HEK293 (cell line): ENCODE results near the gene ANTXR1.

Source experiments
- CTCF ChIA-PET: fragments of 350-600 bp; formaldehyde crosslinking; extraction: SDS; loops from one replicate; lab custom pipeline; 2021; ENCODE audit warnings: antibody characterized with exemption; lab: Yijun Ruan, JAX
- POLR2A ChIA-PET: fragments of 300-600 bp; formaldehyde crosslinking; extraction: SDS; loops from one replicate; lab custom pipeline; 2020; ENCODE audit warnings: antibody characterized with exemption, inconsistent platforms; lab: Yijun Ruan, JAX
- H3K27ac ChIP-seq: fragments of 200-500 bp; sonication (Bioruptor generic); 2 replicates; pipeline ENCODE4 v1.5.1; 2014; ENCODE audit warnings: low read depth, low read length, control low read depth, inconsistent platforms; ENCODE audit errors: extremely low read depth
- H3K36me3 ChIP-seq, 2 experiments: fragments of 200-500 bp in 1 of 2; sonication (Bioruptor generic) in 1 of 2; 1 replicate in 1 of 2; 2 replicates in 1 of 2; pipeline ENCODE4 v1.5.1; 2014 to 2017; ENCODE audit warnings: inconsistent platforms in 2 of 2, low read length in 2 of 2; ENCODE audit not compliant: control insufficient read depth in 2 of 2, insufficient read depth in 1 of 2
- H3K4me1 ChIP-seq: fragments of 200-500 bp; sonication (Bioruptor generic); 2 replicates; pipeline ENCODE4 v1.5.1; 2014; ENCODE audit warnings: mild to moderate bottlenecking, low read length, inconsistent platforms; ENCODE audit not compliant: control insufficient read depth, insufficient read depth
- H3K4me3 ChIP-seq: 2 replicates; pipeline ENCODE4 v1.5.1; 2011; ENCODE audit warnings: low read depth, mild to moderate bottlenecking, control low read depth, low read length, moderate library complexity
- H3K9me3 ChIP-seq: fragments of 200-500 bp; sonication (Bioruptor generic); 2 replicates; pipeline ENCODE4 v1.5.1; 2014; ENCODE audit warnings: low read depth, low read length, inconsistent platforms; ENCODE audit not compliant: control insufficient read depth, insufficient read depth
- GLI2 ChIP-seq: fragments of 450-650 bp; formaldehyde crosslinking; IDR thresholded peaks from 2 replicates; pipeline ENCODE4; 2017; ENCODE audit warnings: missing biosample characterization, missing genetic modification characterization, low read depth, borderline replicate concordance
- KLF1 ChIP-seq: fragments of 450-650 bp; formaldehyde crosslinking; IDR thresholded peaks from 2 replicates; pipeline ENCODE4 v1.5.1; 2016; ENCODE audit warnings: missing biosample characterization, missing genetic modification characterization
- MZF1 ChIP-seq: fragments of 450-650 bp; formaldehyde crosslinking; IDR thresholded peaks from 2 replicates; pipeline ENCODE4 v1.5.1; 2017; ENCODE audit warnings: missing biosample characterization, missing genetic modification characterization, borderline replicate concordance
- SCRT2 ChIP-seq: fragments of 450-650 bp; formaldehyde crosslinking; IDR thresholded peaks from 2 replicates; pipeline ENCODE4 v1.5.1; 2016; ENCODE audit warnings: missing biosample characterization, missing genetic modification characterization
- SETDB1 ChIP-seq: IDR thresholded peaks from one replicate; pipeline ENCODE4 v1.6.1; 2017; ENCODE audit warnings: mild to moderate bottlenecking, low read length, moderate library complexity, mixed read lengths; ENCODE audit not compliant: insufficient read length
- ZBTB8A ChIP-seq: fragments of 450-650 bp; formaldehyde crosslinking; IDR thresholded peaks from 2 replicates; pipeline ENCODE4 v1.5.1; 2016; ENCODE audit warnings: missing biosample characterization, missing genetic modification characterization
- ZNF133 ChIP-seq: fragments of 450-650 bp; formaldehyde crosslinking; IDR thresholded peaks from 2 replicates; pipeline ENCODE4 v1.5.1; 2016; ENCODE audit warnings: missing biosample characterization, missing genetic modification characterization
- ZNF157 ChIP-seq: fragments of 450-650 bp; formaldehyde crosslinking; IDR thresholded peaks from 2 replicates; pipeline ENCODE4 v1.5.1; 2016; ENCODE audit warnings: missing biosample characterization, missing genetic modification characterization
- ZNF239 ChIP-seq: fragments of 450-650 bp; formaldehyde crosslinking; IDR thresholded peaks from 2 replicates; pipeline ENCODE4 v1.5.1; 2016; ENCODE audit warnings: missing biosample characterization, missing genetic modification characterization
- ZNF350 ChIP-seq: fragments of 450-650 bp; formaldehyde crosslinking; IDR thresholded peaks from 2 replicates; pipeline ENCODE4 v1.5.0; 2017; ENCODE audit warnings: missing biosample characterization, mild to moderate bottlenecking, missing genetic modification characterization
- ZNF391 ChIP-seq: fragments of 450-650 bp; formaldehyde crosslinking; IDR thresholded peaks from 2 replicates; pipeline ENCODE4 v1.5.1; 2016; ENCODE audit warnings: low read depth, missing biosample characterization, missing genetic modification characterization, borderline replicate concordance
- ZNF473 ChIP-seq: fragments of 450-650 bp; formaldehyde crosslinking; IDR thresholded peaks from 2 replicates; pipeline ENCODE4 v1.5.1; 2017; ENCODE audit warnings: missing biosample characterization, missing genetic modification characterization
- ZNF529 ChIP-seq: fragments of 450-650 bp; formaldehyde crosslinking; IDR thresholded peaks from 2 replicates; pipeline ENCODE4 v1.5.1; 2017; ENCODE audit warnings: missing genetic modification characterization, missing biosample characterization; ENCODE audit not compliant: insufficient replicate concordance
- ZNF530 ChIP-seq: fragments of 450-650 bp; formaldehyde crosslinking; IDR thresholded peaks from 2 replicates; pipeline ENCODE4 v1.5.1; 2016; ENCODE audit warnings: low read depth, missing biosample characterization, missing genetic modification characterization
- ZNF558 ChIP-seq: fragments of 450-650 bp; formaldehyde crosslinking; IDR thresholded peaks from 2 replicates; pipeline ENCODE4 v1.5.1; 2016; ENCODE audit warnings: missing biosample characterization, missing genetic modification characterization
- ZNF670 ChIP-seq: fragments of 450-650 bp; formaldehyde crosslinking; IDR thresholded peaks from 2 replicates; pipeline ENCODE4 v1.5.1; 2016; ENCODE audit warnings: missing biosample characterization, missing genetic modification characterization, low read depth
- ZNF791 ChIP-seq: fragments of 450-650 bp; formaldehyde crosslinking; IDR thresholded peaks from 2 replicates; pipeline ENCODE4 v1.5.1; 2016; ENCODE audit warnings: missing biosample characterization, missing genetic modification characterization
- TF ChIP-seq, protein P1 (sequence below): fragments of 450-650 bp; formaldehyde crosslinking; IDR thresholded peaks from 2 replicates; pipeline ENCODE4 v1.5.1; 2016; ENCODE audit warnings: missing biosample characterization, missing genetic modification characterization
- TF ChIP-seq, protein P2 (sequence below): fragments of 450-650 bp; formaldehyde crosslinking; IDR thresholded peaks from 2 replicates; pipeline ENCODE4; 2016; ENCODE audit warnings: missing biosample characterization, missing genetic modification characterization
- TF ChIP-seq, protein P3 (sequence below): fragments of 450-650 bp; formaldehyde crosslinking; IDR thresholded peaks from 2 replicates; pipeline ENCODE4 v1.5.1; 2016; ENCODE audit warnings: missing biosample characterization, missing genetic modification characterization, low read depth
- TF ChIP-seq, protein P4 (sequence below): fragments of 450-650 bp; formaldehyde crosslinking; IDR thresholded peaks from 2 replicates; pipeline ENCODE4 v1.5.1; 2016; ENCODE audit warnings: missing biosample characterization, missing genetic modification characterization
- TF ChIP-seq, protein P5 (sequence below): fragments of 450-650 bp; IDR thresholded peaks from 2 replicates; pipeline ENCODE4 v1.5.1; 2018; ENCODE audit warnings: missing biosample characterization, mild to moderate bottlenecking, missing genetic modification characterization

The ANTXR1 gene

DNA sequence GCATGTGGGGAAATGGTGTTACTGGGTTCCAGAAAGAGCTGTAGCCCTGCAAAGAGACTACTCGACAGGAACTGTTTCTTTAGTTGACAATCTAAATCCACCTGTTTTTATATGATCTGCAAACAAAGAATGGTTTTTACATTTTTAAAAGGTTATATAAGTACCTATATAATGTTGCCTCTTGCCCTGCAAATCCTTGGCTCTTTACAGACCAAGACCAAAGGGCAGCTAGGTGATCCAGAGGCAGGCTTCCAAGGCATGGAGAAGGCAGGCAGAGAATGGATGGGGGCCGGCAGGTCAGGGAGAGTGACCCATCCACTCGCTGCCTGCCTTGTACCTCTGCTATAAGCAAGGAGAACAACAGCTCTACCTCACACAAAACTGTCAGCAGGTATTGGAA is 173.6 kb downstream of the ANTXR1 start (continued):
- TF ChIP-seq ZNF558 (tag by site-specific recombination) (no peak), ZBTB8A (tag by site-specific recombination) (no peak), ZNF391 (tag by site-specific recombination) (no peak), ZNF670 (no peak)
- TF ChIP-seq, protein P1, sequence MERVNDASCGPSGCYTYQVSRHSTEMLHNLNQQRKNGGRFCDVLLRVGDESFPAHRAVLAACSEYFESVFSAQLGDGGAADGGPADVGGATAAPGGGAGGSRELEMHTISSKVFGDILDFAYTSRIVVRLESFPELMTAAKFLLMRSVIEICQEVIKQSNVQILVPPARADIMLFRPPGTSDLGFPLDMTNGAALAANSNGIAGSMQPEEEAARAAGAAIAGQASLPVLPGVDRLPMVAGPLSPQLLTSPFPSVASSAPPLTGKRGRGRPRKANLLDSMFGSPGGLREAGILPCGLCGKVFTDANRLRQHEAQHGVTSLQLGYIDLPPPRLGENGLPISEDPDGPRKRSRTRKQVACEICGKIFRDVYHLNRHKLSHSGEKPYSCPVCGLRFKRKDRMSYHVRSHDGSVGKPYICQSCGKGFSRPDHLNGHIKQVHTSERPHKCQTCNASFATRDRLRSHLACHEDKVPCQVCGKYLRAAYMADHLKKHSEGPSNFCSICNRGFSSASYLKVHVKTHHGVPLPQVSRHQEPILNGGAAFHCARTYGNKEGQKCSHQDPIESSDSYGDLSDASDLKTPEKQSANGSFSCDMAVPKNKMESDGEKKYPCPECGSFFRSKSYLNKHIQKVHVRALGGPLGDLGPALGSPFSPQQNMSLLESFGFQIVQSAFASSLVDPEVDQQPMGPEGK (tag by site-specific recombination): no peak
- TF ChIP-seq, protein P2, sequence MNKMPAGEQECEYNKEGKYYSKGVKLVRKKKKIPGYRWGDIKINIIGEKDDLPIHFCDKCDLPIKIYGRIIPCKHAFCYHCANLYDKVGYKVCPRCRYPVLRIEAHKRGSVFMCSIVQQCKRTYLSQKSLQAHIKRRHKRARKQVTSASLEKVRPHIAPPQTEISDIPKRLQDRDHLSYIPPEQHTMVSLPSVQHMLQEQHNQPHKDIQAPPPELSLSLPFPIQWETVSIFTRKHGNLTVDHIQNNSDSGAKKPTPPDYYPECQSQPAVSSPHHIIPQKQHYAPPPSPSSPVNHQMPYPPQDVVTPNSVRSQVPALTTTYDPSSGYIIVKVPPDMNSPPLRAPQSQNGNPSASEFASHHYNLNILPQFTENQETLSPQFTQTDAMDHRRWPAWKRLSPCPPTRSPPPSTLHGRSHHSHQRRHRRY (tag by site-specific recombination): no peak
- TF ChIP-seq, protein P3, sequence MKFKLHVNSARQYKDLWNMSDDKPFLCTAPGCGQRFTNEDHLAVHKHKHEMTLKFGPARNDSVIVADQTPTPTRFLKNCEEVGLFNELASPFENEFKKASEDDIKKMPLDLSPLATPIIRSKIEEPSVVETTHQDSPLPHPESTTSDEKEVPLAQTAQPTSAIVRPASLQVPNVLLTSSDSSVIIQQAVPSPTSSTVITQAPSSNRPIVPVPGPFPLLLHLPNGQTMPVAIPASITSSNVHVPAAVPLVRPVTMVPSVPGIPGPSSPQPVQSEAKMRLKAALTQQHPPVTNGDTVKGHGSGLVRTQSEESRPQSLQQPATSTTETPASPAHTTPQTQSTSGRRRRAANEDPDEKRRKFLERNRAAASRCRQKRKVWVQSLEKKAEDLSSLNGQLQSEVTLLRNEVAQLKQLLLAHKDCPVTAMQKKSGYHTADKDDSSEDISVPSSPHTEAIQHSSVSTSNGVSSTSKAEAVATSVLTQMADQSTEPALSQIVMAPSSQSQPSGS (tag by site-specific recombination): no peak

DNA sequence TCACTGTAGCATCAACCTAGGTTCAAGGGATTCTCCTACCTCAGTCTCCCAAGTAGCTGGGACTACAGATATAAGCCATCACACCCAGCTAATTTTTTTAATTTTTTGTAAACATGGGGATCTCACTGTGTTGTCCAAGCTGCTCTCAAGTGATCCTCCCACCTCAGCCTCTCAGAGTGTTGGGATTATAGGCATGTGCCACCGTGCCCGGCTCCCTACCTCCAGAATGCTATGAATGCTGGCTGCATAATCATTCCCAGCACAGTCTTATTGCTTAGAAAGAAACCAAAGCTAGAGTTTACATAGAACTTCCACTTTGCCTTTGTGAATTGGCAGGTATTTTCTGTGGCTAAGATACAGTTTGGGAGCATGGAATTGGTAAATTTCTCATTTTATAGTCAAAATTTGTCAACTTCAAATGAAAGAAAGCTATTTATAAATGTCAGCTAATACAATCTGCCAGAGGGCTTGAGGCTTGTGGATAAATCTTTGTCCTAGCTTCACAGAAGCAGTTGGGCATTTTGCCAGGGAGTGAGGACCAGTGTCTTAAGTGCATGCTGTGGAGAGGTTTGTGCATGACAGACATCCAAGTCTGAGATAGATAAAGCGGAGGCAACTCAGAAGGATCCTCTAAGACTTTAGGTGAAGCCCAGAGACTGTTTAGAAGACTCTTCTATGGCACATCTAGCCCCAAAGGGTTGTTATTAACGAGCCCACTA is 175.4 kb downstream of the ANTXR1 start:
- Histone ChIP-seq H3K36me3 (peaks cover 10 to 15% of the 10 kb centered on the region in 2 experiments), H3K4me1 (no peaks in the 10 kb centered on the region), H3K4me3 (no peak overlapping the region), H3K9me3 (no peaks in the 10 kb centered on the region), H3K27ac (no peak overlapping the region)
- CTCF ChIA-PET: interaction anchor here (1.2 kb wide), 1 partner anchor 11 kb away, joined by 4 read pairs; no protein-coding TSS in a partner anchor
- TF ChIP-seq KLF1 (tag by site-specific recombination) (no peak), ZNF473 (tag by site-specific recombination) (no peak), SCRT2 (no peak)
- TF ChIP-seq, protein P4, sequence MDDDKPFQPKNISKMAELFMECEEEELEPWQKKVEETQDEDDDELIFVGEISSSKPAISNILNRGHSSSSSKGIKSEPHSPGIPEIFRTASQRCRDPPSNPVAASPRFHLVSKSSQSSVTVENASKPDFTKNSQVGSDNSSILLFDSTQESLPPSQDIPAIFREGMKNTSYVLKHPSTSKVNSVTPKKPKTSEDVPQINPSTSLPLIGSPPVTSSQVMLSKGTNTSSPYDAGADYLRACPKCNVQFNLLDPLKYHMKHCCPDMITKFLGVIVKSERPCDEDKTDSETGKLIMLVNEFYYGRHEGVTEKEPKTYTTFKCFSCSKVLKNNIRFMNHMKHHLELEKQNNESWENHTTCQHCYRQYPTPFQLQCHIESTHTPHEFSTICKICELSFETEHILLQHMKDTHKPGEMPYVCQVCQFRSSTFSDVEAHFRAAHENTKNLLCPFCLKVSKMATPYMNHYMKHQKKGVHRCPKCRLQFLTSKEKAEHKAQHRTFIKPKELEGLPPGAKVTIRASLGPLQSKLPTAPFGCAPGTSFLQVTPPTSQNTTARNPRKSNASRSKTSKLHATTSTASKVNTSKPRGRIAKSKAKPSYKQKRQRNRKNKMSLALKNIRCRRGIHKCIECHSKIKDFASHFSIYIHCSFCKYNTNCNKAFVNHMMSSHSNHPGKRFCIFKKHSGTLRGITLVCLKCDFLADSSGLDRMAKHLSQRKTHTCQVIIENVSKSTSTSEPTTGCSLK: no peak
- POLR2A ChIA-PET: interaction anchor here (1.1 kb wide), 1 partner anchor 15 kb away, joined by 5 read pairs; no protein-coding TSS in a partner anchor

DNA sequence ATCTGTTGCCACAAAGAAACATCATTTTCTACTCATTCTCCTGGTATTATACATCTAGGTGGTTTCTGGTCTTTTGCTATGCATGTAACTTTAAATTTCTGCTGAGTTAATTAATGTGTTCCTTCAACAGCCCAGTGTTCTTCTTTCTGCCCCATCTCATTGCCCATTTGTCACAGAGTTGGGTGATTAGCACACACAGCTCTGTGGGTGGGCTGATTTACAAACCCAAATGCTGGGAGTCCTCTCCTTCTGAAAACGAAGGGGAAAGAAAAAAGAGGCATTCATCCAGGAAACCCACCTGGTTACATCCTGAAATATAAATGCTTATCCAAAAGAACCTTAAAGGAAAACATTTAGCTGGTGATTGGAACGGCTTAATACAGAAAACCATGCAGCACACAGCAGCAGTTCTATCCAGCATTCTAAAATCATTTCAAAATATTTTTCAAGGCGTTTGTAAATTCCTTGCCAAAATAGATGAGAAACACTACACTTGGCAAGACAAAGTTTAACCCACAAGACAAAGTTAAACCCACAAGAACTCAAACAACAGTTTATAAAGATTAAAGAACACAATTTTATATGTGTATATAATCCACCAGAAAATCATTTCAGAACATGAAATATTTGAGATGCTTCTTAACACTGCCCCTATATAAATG is 177.9 kb downstream of the ANTXR1 start:
- no peaks in the 10 kb centered on the region for H3K4me1 ChIP-seq
- TF ChIP-seq GLI2 (tag by site-specific recombination) (no peak), ZNF157 (tag by site-specific recombination) (no peak), ZNF530 (tag by site-specific recombination) (no peak), ZNF791 (no peak), SETDB1 (no peak), ZNF670 (no peak), ZNF350 (tag by site-specific recombination) (no peak), MZF1 (tag by site-specific recombination) (no peak), ZNF239 (tag by site-specific recombination) (no peak), ZNF133 (tag by site-specific recombination) (no peak), ZNF529 (tag by site-specific recombination) (no peak)
- TF ChIP-seq, protein P5, sequence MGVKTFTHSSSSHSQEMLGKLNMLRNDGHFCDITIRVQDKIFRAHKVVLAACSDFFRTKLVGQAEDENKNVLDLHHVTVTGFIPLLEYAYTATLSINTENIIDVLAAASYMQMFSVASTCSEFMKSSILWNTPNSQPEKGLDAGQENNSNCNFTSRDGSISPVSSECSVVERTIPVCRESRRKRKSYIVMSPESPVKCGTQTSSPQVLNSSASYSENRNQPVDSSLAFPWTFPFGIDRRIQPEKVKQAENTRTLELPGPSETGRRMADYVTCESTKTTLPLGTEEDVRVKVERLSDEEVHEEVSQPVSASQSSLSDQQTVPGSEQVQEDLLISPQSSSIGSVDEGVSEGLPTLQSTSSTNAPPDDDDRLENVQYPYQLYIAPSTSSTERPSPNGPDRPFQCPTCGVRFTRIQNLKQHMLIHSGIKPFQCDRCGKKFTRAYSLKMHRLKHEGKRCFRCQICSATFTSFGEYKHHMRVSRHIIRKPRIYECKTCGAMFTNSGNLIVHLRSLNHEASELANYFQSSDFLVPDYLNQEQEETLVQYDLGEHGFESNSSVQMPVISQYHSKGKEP (tag by site-specific recombination): no peak
- POLR2A ChIA-PET: no interaction called here

More for the DNA sequence above, 177.9 kb downstream of the ANTXR1 start:
- Histone ChIP-seq H3K9me3 (no peaks in the 10 kb centered on the region), H3K27ac (no peak overlapping the region), H3K36me3 (peaks cover 0 to 11% of the 10 kb centered on the region in 2 experiments; a peak in 2 of 3 replicates), H3K4me3 (no peak overlapping the region)
- CTCF ChIA-PET: no interaction called here
